ENCODE measurements around the gene ADM. TPM values are rescaled to one million over a fixed set of nuclear protein-coding genes. Genes with fewer than 3 reads are reported as not detected.

ADM gene
- total RNA-seq, 4 donors from 2014 or later: 233 to 1,099 (median 623) TPM

DNA sequence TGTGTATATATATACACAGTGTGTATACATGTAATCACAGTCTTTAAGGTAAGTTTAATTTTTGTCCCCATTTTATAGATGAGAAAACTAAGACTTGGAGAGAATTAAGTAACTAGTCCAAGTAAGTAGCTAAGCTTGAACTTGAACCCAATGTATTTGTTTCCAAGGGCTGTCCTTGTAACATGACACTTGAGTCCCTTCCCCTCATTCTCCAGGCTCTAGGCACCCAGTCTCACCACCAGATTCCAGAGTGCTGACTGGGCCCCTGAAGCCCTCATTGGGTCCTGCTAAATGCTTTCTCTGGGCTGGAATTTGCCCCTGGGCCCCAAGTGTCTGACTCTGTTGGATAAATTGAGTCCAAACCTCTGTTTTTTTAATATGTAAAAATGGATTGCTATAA lies 45.5 kb downstream of the ADM start:
- TF ChIP-seq, protein P1, sequence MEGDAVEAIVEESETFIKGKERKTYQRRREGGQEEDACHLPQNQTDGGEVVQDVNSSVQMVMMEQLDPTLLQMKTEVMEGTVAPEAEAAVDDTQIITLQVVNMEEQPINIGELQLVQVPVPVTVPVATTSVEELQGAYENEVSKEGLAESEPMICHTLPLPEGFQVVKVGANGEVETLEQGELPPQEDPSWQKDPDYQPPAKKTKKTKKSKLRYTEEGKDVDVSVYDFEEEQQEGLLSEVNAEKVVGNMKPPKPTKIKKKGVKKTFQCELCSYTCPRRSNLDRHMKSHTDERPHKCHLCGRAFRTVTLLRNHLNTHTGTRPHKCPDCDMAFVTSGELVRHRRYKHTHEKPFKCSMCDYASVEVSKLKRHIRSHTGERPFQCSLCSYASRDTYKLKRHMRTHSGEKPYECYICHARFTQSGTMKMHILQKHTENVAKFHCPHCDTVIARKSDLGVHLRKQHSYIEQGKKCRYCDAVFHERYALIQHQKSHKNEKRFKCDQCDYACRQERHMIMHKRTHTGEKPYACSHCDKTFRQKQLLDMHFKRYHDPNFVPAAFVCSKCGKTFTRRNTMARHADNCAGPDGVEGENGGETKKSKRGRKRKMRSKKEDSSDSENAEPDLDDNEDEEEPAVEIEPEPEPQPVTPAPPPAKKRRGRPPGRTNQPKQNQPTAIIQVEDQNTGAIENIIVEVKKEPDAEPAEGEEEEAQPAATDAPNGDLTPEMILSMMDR (IDR thresholded peaks at IDR 0.05): no peak
- DNase-seq (ENCODE audit: low spot score): no peak

DNA sequence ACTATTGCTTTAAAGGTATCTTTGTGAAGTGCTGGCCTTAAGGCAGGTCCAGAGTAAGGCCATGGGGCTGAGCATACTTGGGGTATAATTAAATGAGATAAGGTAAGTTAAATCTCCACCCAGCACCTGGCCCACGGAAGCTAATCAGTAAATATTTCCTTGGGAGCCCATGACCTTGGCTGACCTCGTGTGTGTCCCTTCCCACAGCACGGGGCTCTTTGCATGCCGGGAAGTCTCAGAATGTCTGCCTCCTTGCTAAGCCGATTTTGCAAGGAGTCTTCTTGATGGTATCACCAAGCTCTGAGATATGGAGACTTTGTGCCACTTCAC lies 46.5 kb downstream of the ADM start:
- TF ChIP-seq, protein P1 (IDR thresholded peaks at IDR 0.05): no peak
- DNase-seq (ENCODE audit: low spot score): no peak
- no peak for ATAC-seq (ENCODE audit: low FRiP score)

More for the DNA sequence above, 45.5 kb downstream of the ADM start:
- no peak for ATAC-seq (ENCODE audit: low FRiP score)

- ATAC-seq (ENCODE audit: low FRiP score) (peak; percentile 16), DNase-seq (ENCODE audit: low spot score) (no peak)
- TF ChIP-seq, protein P1 (IDR thresholded peaks at IDR 0.05): no peak
These were observed 47.1 kb downstream of the ADM start for GRCh38 chr11:10351765-10352641.

- DNase-seq (ENCODE audit: low spot score): no peak
- TF ChIP-seq, protein P1 (IDR thresholded peaks at IDR 0.05): no peak
- no peak for ATAC-seq (ENCODE audit: low FRiP score)
These were observed 48.2 kb downstream of the ADM start for GRCh38 chr11:10352921-10353550.

DNA sequence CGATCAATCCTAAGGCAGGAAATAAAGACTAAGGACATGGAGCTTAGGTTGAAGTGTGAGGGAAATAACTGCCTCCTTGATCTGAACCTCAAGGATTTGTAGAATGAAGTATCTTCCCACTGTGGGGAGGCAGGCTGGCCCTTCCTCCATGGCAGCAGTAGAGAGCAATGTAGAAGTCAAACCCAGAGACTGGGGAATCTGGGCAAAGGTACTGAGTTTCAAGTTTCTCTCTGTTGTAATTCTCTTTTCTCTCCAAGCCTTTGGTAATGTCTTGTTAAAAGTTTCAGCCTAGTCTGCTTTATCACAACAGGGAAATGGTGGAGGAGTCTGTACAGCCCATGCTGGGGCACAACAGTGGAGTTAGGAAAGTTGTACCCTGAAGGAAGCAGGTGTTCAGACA lies 49.5 kb downstream of the ADM start:
- TF ChIP-seq, protein P1 (IDR thresholded peaks at IDR 0.05): no peak
- ATAC-seq (ENCODE audit: low FRiP score) (no peak), DNase-seq (ENCODE audit: low spot score) (no peak)

GRCh38 chr11:10355257-10355661 lies 50.4 kb downstream of the ADM start:
- DNase-seq (ENCODE audit: low spot score) (no peak), ATAC-seq (ENCODE audit: low FRiP score) (peak; percentile 79)
- TF ChIP-seq, protein P1 (IDR thresholded peaks at IDR 0.05): no peak

DNA sequence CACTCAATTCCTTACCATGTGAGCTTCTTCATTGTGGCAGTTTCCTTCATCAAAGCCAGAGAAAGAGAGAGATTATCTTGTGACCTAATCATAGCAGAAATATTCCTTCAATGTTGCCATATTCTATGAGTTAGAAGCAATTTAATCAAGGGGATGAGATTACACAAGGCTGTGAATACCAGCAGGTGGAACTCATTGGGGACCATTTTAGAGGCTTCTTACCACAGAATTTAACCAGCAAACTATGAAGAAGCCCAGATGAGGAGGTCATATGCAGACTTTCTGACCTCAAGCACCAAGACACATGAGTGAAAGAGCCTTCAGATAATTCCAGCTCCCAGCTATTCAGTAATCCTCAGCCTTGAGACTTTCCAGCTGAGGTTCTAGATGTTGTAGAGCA lies 51.3 kb downstream of the ADM start:
- ATAC-seq (ENCODE audit: low FRiP score): no peak
- DNase-seq (ENCODE audit: low spot score): no peak
- TF ChIP-seq, protein P1 (IDR thresholded peaks at IDR 0.05): no peak

Data from omental fat pad (tissue), 4 donors.